Vagina (tissue), 2 donors: ENCODE measurements around the gene JPT2. TPM values are rescaled to one million over a fixed set of nuclear protein-coding genes. Genes with fewer than 3 reads are reported as not detected.

Experiments
- DNase-seq, 2 donors: peaks; one replicate each; pipeline ENCODE4 v3.0.0-alpha.2; 2017; ENCODE audit errors: extremely low spot score in 2 of 2
- H3K27ac ChIP-seq: fragments of 200-600 bp; sonication (generic); one replicate; pipeline ENCODE4 v1.5.1; 2019
- H3K27me3 ChIP-seq: fragments of 200-600 bp; sonication (generic); one replicate; pipeline ENCODE4 v1.5.1; 2019
- H3K36me3 ChIP-seq, 2 donors: fragments of 200-600 bp; sonication (generic); one replicate each; pipeline ENCODE4 v1.5.1; 2017 to 2019
- H3K4me1 ChIP-seq: fragments of 200-600 bp; sonication (generic); one replicate; pipeline ENCODE4 v1.5.1; 2019
- H3K4me3 ChIP-seq, 2 donors: fragments of 200-600 bp; sonication (generic); 1 replicate in 1 of 2; 2 replicates in 1 of 2; pipeline ENCODE4 v1.5.1; 2016 to 2019
- H3K9me3 ChIP-seq: fragments of 200-600 bp; sonication (generic); one replicate; pipeline ENCODE4 v1.5.1; 2019
- CTCF ChIP-seq, 3 experiments: fragments of 450-650 bp in 2 of 3; fragments of 200-600 bp in 1 of 3; sonication (generic) in 1 of 3; IDR thresholded peaks; one replicate each; pipeline ENCODE4 v1.5.1; 2017 to 2019; ENCODE audit warnings: antibody characterized with exemption in 3 of 3, mild to moderate bottlenecking in 2 of 3, moderate library complexity in 2 of 3
- POLR2A ChIP-seq, 2 donors: fragments of 450-650 bp; IDR thresholded peaks; one replicate each; pipeline ENCODE4 v1.6.1; 2017; ENCODE audit warnings: antibody characterized with exemption in 2 of 2, mild to moderate bottlenecking in 2 of 2, moderate library complexity in 2 of 2
- POLR2AphosphoS5 ChIP-seq, 2 donors: sonication (generic); formaldehyde crosslinking; IDR thresholded peaks; one replicate each; pipeline ENCODE4 v1.9.0; 2017; ENCODE audit warnings: antibody characterized with exemption in 2 of 2, mild to moderate bottlenecking in 2 of 2, low read depth in 1 of 2; ENCODE audit not compliant: insufficient read depth in 1 of 2
- intact Hi-C: fragments of 100-400 bp; cut with DNase I; formaldehyde crosslinking; loops from one replicate; pipeline ENCODE4 v1.15.1; 2023
- total RNA-seq: library from RNA; depleted of rRNA; stranded (reverse); fragments of >200 nt; gene quantifications from one replicate; pipeline ENCODE4 v1.2.3, GENCODE V29; 2016

JPT2 gene
- total RNA-seq, 1 donor from 2014 or later, result 19.9 TPM

GRCh38 chr16:1642753-1643152 lies 35.3 kb upstream of the JPT2 start:
- Histone ChIP-seq H3K4me3 (no peak overlapping the region), H3K27ac (no peak overlapping the region), H3K9me3 (no peaks in the 10 kb centered on the region), H3K4me1 (peaks cover 16% of the 10 kb centered on the region), H3K36me3 (peaks cover 0 to 46% of the 10 kb centered on the region in 2 donors), H3K27me3 (no peaks in the 10 kb centered on the region)
- TF ChIP-seq CTCF (IDR thresholded peaks at IDR 0.05) (no peak), POLR2AphosphoS5 (IDR thresholded peaks at IDR 0.05; ENCODE audit: insufficient read depth in 1 of 2, low read depth in 1 of 2) (no peak), POLR2A (IDR thresholded peaks at IDR 0.05) (no peak)
- intact Hi-C loops, result no loop called here
- no peak for DNase-seq

DNA sequence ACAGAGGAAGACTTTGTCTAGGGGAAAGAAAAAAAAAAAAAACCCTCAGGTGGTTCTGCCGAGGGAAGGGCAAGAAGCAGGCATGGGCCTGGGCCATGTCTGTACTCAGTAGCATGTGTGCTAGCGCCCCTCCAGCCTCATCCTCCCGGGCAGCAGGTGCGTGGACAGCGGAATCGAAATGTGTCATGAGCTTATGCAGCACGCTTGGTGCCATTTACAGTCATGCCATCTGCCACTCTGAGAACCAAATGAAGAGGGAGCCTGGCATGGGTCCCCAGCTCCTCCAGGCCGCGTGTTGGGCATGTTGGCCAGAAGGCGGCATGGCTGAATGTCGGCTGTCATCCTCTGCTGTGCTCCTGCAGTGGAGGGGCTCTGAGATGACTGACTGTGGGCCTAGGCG lies 34.6 kb upstream of the JPT2 start:
- no peak for TF ChIP-seq POLR2A (IDR thresholded peaks at IDR 0.05)
- no peak for TF ChIP-seq POLR2AphosphoS5 (IDR thresholded peaks at IDR 0.05; ENCODE audit: insufficient read depth in 1 of 2, low read depth in 1 of 2)
- no peak for TF ChIP-seq CTCF (IDR thresholded peaks at IDR 0.05)
- Histone ChIP-seq H3K27ac (no peak overlapping the region), H3K36me3 (peaks cover 0 to 38% of the 10 kb centered on the region in 2 donors), H3K27me3 (no peaks in the 10 kb centered on the region), H3K4me3 (no peak overlapping the region), H3K4me1 (peaks cover 16% of the 10 kb centered on the region), H3K9me3 (no peaks in the 10 kb centered on the region)
- intact Hi-C loops, result no loop called here
- no peak for DNase-seq

- no peak for DNase-seq
- TF ChIP-seq POLR2AphosphoS5 (IDR thresholded peaks at IDR 0.05; ENCODE audit: insufficient read depth in 1 of 2, low read depth in 1 of 2) (no peak), POLR2A (IDR thresholded peaks at IDR 0.05) (no peak), CTCF (IDR thresholded peaks at IDR 0.05) (no peak)
Observed at GRCh38 chr16:1645914-1646525, 32.1 kb upstream of the JPT2 start.

GRCh38 chr16:1647856-1648255 lies 30.2 kb upstream of the JPT2 start:
- Histone ChIP-seq H3K27ac (no peak overlapping the region), H3K4me3 (no peak overlapping the region), H3K9me3 (no peaks in the 10 kb centered on the region), H3K4me1 (peaks cover 16% of the 10 kb centered on the region), H3K36me3 (peaks cover 0 to 12% of the 10 kb centered on the region in 2 donors), H3K27me3 (no peaks in the 10 kb centered on the region)
- no peak for DNase-seq
- TF ChIP-seq POLR2AphosphoS5 (IDR thresholded peaks at IDR 0.05; ENCODE audit: insufficient read depth in 1 of 2, low read depth in 1 of 2) (no peak), POLR2A (IDR thresholded peaks at IDR 0.05) (no peak), CTCF (IDR thresholded peaks at IDR 0.05) (no peak)
- intact Hi-C loops, result no loop called here

More at GRCh38 chr16:1645914-1646525, 32.1 kb upstream of the JPT2 start:
- Histone ChIP-seq H3K27ac (no peak overlapping the region), H3K4me3 (no peak overlapping the region), H3K4me1 (peaks cover 16% of the 10 kb centered on the region), H3K27me3 (no peaks in the 10 kb centered on the region), H3K9me3 (no peaks in the 10 kb centered on the region), H3K36me3 (peaks cover 0 to 22% of the 10 kb centered on the region in 2 donors)
- intact Hi-C loops, result no loop called here

DNA sequence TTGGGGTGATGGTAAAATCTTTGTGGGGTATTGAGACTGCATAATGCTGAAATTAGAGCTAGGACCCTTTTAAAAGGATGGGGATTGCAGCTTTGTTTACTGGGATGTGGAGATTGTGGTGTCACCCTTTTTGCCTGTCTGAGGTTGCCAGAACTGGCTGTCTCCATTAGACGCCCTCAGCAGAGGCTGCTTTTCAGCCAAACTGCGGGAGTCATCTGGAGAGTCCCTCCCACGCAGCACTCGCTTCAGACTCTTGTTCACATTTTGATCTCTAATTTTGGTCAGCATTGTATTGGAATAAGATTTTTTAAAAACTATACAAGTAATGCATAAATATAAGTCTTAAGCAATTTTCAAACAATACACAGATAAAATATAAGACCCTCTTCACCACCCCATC lies 27.9 kb upstream of the JPT2 start:
- H3K36me3 ChIP-seq, result peaks cover 3 to 24% of the 10 kb centered on the region in 2 donors
- no peak for TF ChIP-seq POLR2AphosphoS5 (IDR thresholded peaks at IDR 0.05; ENCODE audit: insufficient read depth in 1 of 2, low read depth in 1 of 2)
- TF ChIP-seq CTCF (IDR thresholded peaks at IDR 0.05), result no peak
- no peak for TF ChIP-seq POLR2A (IDR thresholded peaks at IDR 0.05)
- H3K27me3 ChIP-seq, result no peaks in the 10 kb centered on the region

More for the DNA sequence above, 27.9 kb upstream of the JPT2 start:
- intact Hi-C loops, result no loop called here
- DNase-seq, result no peak
- H3K4me3 ChIP-seq, result no peak overlapping the region
- no peak overlapping the region for H3K27ac ChIP-seq
- H3K9me3 ChIP-seq, result no peaks in the 10 kb centered on the region
- peaks cover 16% of the 10 kb centered on the region for H3K4me1 ChIP-seq
